Liver (tissue), 9 donors: ENCODE data around the gene OGA. TPM values are rescaled to one million over a fixed set of nuclear protein-coding genes. Genes with fewer than 3 reads are reported as not detected.

Experiments used
- DNase-seq: peaks from one replicate; pipeline ENCODE4 v3.0.0-alpha.2; 2017; ENCODE audit warnings: low spot score
- H3K27ac ChIP-seq, 2 donors: one replicate each; pipeline ENCODE4 v1.7.0; 2013; ENCODE audit warnings: inconsistent platforms in 2 of 2, low read length in 2 of 2, control low read depth in 1 of 2, low read depth in 1 of 2, mild to moderate bottlenecking in 1 of 2
- H3K27me3 ChIP-seq, 4 donors: one replicate each; pipeline versions ENCODE4 v1.6.1 to v1.7.0; 2013; ENCODE audit warnings: low read length in 3 of 4, inconsistent platforms in 1 of 4, mild to moderate bottlenecking in 1 of 4, moderate library complexity in 1 of 4; ENCODE audit not compliant: control insufficient read depth in 4 of 4, insufficient read depth in 4 of 4
- H3K36me3 ChIP-seq, 4 donors: one replicate each; pipeline versions ENCODE4 v1.6.1 to v1.7.0; 2013; ENCODE audit warnings: low read length in 3 of 4, mild to moderate bottlenecking in 3 of 4, low read depth in 1 of 4, moderate library complexity in 1 of 4; ENCODE audit not compliant: control insufficient read depth in 4 of 4, insufficient read depth in 3 of 4
- H3K4me1 ChIP-seq, 4 donors: one replicate each; pipeline versions ENCODE4 v1.6.1 to v1.7.0; 2013; ENCODE audit warnings: low read length in 3 of 4, mild to moderate bottlenecking in 3 of 4, moderate library complexity in 1 of 4; ENCODE audit not compliant: control insufficient read depth in 4 of 4, insufficient read depth in 4 of 4
- H3K4me3 ChIP-seq, 3 donors: one replicate each; pipeline versions ENCODE4 v1.6.1 to v1.7.0; 2013; ENCODE audit warnings: low read length in 3 of 3, control low read depth in 1 of 3, low read depth in 1 of 3, mild to moderate bottlenecking in 1 of 3
- H3K9ac ChIP-seq, 2 donors: one replicate each; pipeline ENCODE4 v1.7.0; 2013; ENCODE audit warnings: low read length in 2 of 2, mild to moderate bottlenecking in 2 of 2, moderate library complexity in 2 of 2, control low read depth in 1 of 2, low read depth in 1 of 2
- H3K9me3 ChIP-seq, 4 donors: one replicate each; pipeline versions ENCODE4 v1.6.1 to v1.7.0; 2013; ENCODE audit warnings: low read length in 3 of 4; ENCODE audit not compliant: control insufficient read depth in 4 of 4
- FOXA1 ChIP-seq: IDR thresholded peaks from 2 replicates; pipeline ENCODE4 v1.6.1; 2016; ENCODE audit warnings: antibody characterized with exemption
- GABPA ChIP-seq, 2 donors: IDR thresholded peaks in 1 of 2; conservative IDR thresholded peaks in 1 of 2; 2 replicates each; pipeline ENCODE4 v1.6.1; 2016; ENCODE audit warnings: antibody characterized with exemption in 2 of 2, mild to moderate bottlenecking in 1 of 2, moderate library complexity in 1 of 2
- JUND ChIP-seq, 2 donors: IDR thresholded peaks; 2 replicates each; pipeline ENCODE4 v1.6.1; 2016; ENCODE audit warnings: antibody characterized with exemption in 2 of 2
- RAD21 ChIP-seq, 2 donors: IDR thresholded peaks; 2 replicates each; pipeline ENCODE4 v1.6.1; 2016; ENCODE audit warnings: antibody characterized with exemption in 2 of 2, mild to moderate bottlenecking in 2 of 2
- RXRA ChIP-seq, 2 donors: IDR thresholded peaks; 2 replicates each; pipeline ENCODE4 v1.6.1; 2017 to 2018; ENCODE audit warnings: antibody characterized with exemption in 2 of 2, mild to moderate bottlenecking in 1 of 2
- SP1 ChIP-seq: IDR thresholded peaks from 2 replicates; pipeline ENCODE4 v1.6.1; 2018; ENCODE audit warnings: antibody characterized with exemption, mild to moderate bottlenecking
- YY1 ChIP-seq: IDR thresholded peaks from 2 replicates; pipeline ENCODE4 v1.6.1; 2016; ENCODE audit warnings: antibody characterized with exemption, mild to moderate bottlenecking
- WGBS: extraction: QIAGEN DNeasy Blood & Tissue Kit; methylation state at CpG from one replicate; pipeline ENCODE4 v1.1.7; 2013; 5-methylcytosine and 5-hydroxymethylcytosine counted together
- polyA plus RNA-seq, 2 donors: library from polyadenylated mRNA; stranded (reverse) in 1 of 2; unstranded in 1 of 2; fragments of 200-250 nt in 1 of 2; fragments of >200 nt in 1 of 2; fragmentation: Nextera tagmentation in 1 of 2; extraction: Ambion mirVana in 1 of 2; gene quantifications; one replicate each; pipeline versions ENCODE4 v1.2.1 to v1.2.3, GENCODE V29; 2013 to 2015
- total RNA-seq, 2 donors: library from RNA; depleted of rRNA; stranded (reverse); fragments of >200 nt; gene quantifications; one replicate each; pipeline ENCODE4 v1.2.3, GENCODE V29; 2014
- TF ChIP-seq, protein P1 (sequence below): IDR thresholded peaks from 2 replicates; pipeline ENCODE4 v1.6.1; 2016; ENCODE audit warnings: antibody characterized with exemption, mild to moderate bottlenecking
- TF ChIP-seq, protein P2 (sequence below): fragments of 150-350 bp; IDR thresholded peaks from 2 replicates; pipeline ENCODE4 v1.5.1; 2017; ENCODE audit warnings: improper control_type of control experiment, low read depth, low read length; ENCODE audit not compliant: missing input control
- TF ChIP-seq, protein P3 (sequence below): IDR thresholded peaks from 2 replicates; pipeline ENCODE4 v1.6.1; 2016; ENCODE audit warnings: antibody characterized with exemption
- TF ChIP-seq, protein P4 (sequence below): IDR thresholded peaks from 2 replicates; pipeline ENCODE4 v1.6.1; 2016; ENCODE audit warnings: antibody characterized with exemption
- donor health status: healthy.
- donor health status: healthy.
- donor health status: healthy.
- donor health status: healthy.
- donor health status: healthy.

OGA gene
- total and polyA plus RNA-seq, 4 donors, result 18.0 to 64.3 (median 41.4) TPM

DNA sequence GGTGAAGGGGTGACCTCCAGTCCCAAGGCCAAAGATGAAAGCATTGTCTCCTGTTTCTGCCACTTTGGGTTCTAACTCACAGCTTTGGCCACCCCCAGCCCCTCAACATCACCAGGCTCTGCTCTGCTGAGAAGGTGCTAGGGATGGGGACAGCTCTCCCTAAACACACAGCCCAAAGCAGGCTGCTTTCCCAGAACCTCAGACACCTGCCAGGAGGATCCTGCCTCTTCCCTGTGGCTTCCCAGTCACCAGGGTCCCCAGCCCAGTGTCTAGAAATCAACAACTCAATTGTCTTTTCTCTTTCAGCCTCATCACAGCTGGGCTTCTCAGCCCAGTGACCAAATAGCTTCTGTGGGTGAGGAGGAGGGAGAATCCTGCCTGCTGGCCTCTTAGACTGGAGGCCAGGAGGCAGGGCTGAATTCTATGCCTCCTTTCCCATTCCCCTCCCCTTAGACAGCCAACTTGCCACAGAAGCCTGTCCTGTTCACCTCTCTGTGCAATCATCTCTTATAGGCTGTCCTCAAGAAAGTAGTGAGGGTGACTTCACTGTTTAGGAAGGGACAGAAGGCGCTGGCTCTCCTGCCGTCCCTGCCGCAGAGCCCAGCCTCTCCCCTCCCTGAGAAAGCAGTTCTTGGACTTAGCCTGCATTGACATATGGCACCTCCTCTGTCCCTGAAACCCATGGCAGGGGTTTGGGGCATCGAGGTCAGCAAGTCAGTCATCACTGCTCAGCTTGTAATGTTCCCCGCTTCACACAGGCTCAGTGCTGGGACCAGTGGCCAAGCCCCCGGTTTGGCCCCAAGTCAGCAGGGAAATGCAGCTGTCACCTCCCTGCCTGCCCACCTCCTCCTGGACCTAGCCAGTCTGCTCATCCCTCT is 46.0 kb downstream of the OGA start:
- Histone ChIP-seq H3K4me1 (peaks cover 0 to 10% (median 5%) of the 10 kb centered on the region in 4 donors), H3K27me3 (peaks cover 0 to 12% (median 4%) of the 10 kb centered on the region in 4 donors), H3K9ac (no peak overlapping the region), H3K27ac (no peak overlapping the region), H3K36me3 (no peaks in the 10 kb centered on the region), H3K4me3 (no peak overlapping the region), H3K9me3 (no peaks in the 10 kb centered on the region)
- no peak for DNase-seq
- TF ChIP-seq RXRA (IDR thresholded peaks at IDR 0.05) (no peak), YY1 (no peak), FOXA1 (no peak), SP1 (no peak)
- TF ChIP-seq, protein P1, sequence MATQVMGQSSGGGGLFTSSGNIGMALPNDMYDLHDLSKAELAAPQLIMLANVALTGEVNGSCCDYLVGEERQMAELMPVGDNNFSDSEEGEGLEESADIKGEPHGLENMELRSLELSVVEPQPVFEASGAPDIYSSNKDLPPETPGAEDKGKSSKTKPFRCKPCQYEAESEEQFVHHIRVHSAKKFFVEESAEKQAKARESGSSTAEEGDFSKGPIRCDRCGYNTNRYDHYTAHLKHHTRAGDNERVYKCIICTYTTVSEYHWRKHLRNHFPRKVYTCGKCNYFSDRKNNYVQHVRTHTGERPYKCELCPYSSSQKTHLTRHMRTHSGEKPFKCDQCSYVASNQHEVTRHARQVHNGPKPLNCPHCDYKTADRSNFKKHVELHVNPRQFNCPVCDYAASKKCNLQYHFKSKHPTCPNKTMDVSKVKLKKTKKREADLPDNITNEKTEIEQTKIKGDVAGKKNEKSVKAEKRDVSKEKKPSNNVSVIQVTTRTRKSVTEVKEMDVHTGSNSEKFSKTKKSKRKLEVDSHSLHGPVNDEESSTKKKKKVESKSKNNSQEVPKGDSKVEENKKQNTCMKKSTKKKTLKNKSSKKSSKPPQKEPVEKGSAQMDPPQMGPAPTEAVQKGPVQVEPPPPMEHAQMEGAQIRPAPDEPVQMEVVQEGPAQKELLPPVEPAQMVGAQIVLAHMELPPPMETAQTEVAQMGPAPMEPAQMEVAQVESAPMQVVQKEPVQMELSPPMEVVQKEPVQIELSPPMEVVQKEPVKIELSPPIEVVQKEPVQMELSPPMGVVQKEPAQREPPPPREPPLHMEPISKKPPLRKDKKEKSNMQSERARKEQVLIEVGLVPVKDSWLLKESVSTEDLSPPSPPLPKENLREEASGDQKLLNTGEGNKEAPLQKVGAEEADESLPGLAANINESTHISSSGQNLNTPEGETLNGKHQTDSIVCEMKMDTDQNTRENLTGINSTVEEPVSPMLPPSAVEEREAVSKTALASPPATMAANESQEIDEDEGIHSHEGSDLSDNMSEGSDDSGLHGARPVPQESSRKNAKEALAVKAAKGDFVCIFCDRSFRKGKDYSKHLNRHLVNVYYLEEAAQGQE, result no peak
- TF ChIP-seq, protein P2, sequence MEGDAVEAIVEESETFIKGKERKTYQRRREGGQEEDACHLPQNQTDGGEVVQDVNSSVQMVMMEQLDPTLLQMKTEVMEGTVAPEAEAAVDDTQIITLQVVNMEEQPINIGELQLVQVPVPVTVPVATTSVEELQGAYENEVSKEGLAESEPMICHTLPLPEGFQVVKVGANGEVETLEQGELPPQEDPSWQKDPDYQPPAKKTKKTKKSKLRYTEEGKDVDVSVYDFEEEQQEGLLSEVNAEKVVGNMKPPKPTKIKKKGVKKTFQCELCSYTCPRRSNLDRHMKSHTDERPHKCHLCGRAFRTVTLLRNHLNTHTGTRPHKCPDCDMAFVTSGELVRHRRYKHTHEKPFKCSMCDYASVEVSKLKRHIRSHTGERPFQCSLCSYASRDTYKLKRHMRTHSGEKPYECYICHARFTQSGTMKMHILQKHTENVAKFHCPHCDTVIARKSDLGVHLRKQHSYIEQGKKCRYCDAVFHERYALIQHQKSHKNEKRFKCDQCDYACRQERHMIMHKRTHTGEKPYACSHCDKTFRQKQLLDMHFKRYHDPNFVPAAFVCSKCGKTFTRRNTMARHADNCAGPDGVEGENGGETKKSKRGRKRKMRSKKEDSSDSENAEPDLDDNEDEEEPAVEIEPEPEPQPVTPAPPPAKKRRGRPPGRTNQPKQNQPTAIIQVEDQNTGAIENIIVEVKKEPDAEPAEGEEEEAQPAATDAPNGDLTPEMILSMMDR, result no peak
- TF ChIP-seq, protein P3, sequence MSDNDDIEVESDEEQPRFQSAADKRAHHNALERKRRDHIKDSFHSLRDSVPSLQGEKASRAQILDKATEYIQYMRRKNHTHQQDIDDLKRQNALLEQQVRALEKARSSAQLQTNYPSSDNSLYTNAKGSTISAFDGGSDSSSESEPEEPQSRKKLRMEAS, result no peak
- TF ChIP-seq, protein P4, sequence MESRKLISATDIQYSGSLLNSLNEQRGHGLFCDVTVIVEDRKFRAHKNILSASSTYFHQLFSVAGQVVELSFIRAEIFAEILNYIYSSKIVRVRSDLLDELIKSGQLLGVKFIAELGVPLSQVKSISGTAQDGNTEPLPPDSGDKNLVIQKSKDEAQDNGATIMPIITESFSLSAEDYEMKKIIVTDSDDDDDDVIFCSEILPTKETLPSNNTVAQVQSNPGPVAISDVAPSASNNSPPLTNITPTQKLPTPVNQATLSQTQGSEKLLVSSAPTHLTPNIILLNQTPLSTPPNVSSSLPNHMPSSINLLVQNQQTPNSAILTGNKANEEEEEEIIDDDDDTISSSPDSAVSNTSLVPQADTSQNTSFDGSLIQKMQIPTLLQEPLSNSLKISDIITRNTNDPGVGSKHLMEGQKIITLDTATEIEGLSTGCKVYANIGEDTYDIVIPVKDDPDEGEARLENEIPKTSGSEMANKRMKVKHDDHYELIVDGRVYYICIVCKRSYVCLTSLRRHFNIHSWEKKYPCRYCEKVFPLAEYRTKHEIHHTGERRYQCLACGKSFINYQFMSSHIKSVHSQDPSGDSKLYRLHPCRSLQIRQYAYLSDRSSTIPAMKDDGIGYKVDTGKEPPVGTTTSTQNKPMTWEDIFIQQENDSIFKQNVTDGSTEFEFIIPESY, result no peak
- WGBS, result 80% methylated on average over 6 of the region's 6 CpGs

DNA sequence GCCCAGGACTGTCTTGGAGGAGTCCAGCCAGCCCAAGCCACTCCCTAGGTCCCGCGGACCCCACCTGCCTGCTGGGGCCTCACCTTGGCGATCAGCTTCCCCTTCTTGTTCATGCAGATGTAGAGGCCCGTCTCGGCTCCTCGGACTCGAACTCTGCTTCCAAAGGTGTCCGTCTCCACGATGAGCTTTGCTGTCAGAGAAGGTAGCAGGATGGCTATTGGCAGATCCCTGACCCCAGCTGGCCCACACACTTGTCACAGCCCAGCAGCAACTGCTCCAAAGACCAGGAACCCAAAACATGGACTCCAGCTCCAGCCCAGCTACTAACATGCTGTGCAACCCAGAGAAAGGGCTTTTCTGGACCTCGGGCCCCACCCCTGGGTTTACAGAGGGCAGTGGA is 46.9 kb downstream of the OGA start:
- DNase-seq, result no peak
- no peak overlapping the region for H3K4me3 ChIP-seq

More for the DNA sequence above, 46.9 kb downstream of the OGA start:
- peaks cover 0 to 10% (median 5%) of the 10 kb centered on the region in 4 donors for H3K4me1 ChIP-seq
- H3K9ac ChIP-seq, result no peak overlapping the region
- H3K27me3 ChIP-seq, result peaks cover 0 to 11% (median 3%) of the 10 kb centered on the region in 4 donors
- 92% methylated on average over 10 of the region's 10 CpGs for WGBS
- no peaks in the 10 kb centered on the region for H3K9me3 ChIP-seq
- no peak for TF ChIP-seq SP1
- TF ChIP-seq JUND (IDR thresholded peaks at IDR 0.05), result no peak
- TF ChIP-seq, protein P3, result no peak
- no peak for TF ChIP-seq RAD21 (IDR thresholded peaks at IDR 0.05)
- no peak for TF ChIP-seq FOXA1
- no peak for TF ChIP-seq GABPA (IDR thresholded peaks at IDR 0.05 in 1 of 2, conservative IDR thresholded peaks at IDR 0.05 in 1 of 2)
- TF ChIP-seq, protein P1, result no peak
- no peaks in the 10 kb centered on the region for H3K36me3 ChIP-seq
- H3K27ac ChIP-seq, result no peak overlapping the region
